HL-60/S4 treated with phorbol 12-myristate 13-acetate at 8.2 ng/mL for 4 days and 3 days (cell line): Measurements from ENCODE around the gene PAPPA2.

Source experiments
- in situ Hi-C: fragments of 300-500 bp; cut with MboI; formaldehyde crosslinking; loops from 2 replicates; pipeline ENCODE4 v1.15.0; 2022; ENCODE audit warnings: low sequenced_read_pairs

PAPPA2 gene

GRCh38 chr1:176691251-176692228, 228.6 kb downstream of the PAPPA2 start:
- in situ Hi-C loops: no loop called here

- in situ Hi-C loops: no loop called here
Measured at GRCh38 chr1:176692431-176692830, 229.5 kb downstream of the PAPPA2 start.

GRCh38 chr1:176692988-176693696, 230.2 kb downstream of the PAPPA2 start:
- in situ Hi-C loops: no loop called here

GRCh38 chr1:176693697-176694329, 230.8 kb downstream of the PAPPA2 start:
- in situ Hi-C loops: no loop called here

GRCh38 chr1:176694713-176695112, 231.7 kb downstream of the PAPPA2 start:
- in situ Hi-C loops: no loop called here

- in situ Hi-C loops: no loop called here
Measured at GRCh38 chr1:176696109-176696508, 233.1 kb downstream of the PAPPA2 start.

GRCh38 chr1:176696689-176697088, 233.7 kb downstream of the PAPPA2 start:
- in situ Hi-C loops: no loop called here

GRCh38 chr1:176699821-176700220, 236.8 kb downstream of the PAPPA2 start:
- in situ Hi-C loops: no loop called here

- in situ Hi-C loops: no loop called here
Measured at GRCh38 chr1:176701151-176701866, 238.3 kb downstream of the PAPPA2 start.

- in situ Hi-C loops: no loop called here
Measured at GRCh38 chr1:176702901-176703300, 239.9 kb downstream of the PAPPA2 start.

GRCh38 chr1:176705585-176705984, 242.6 kb downstream of the PAPPA2 start:
- in situ Hi-C loops: no loop called here

GRCh38 chr1:176717066-176717750, 254.2 kb downstream of the PAPPA2 start:
- in situ Hi-C loops: no loop called here

- in situ Hi-C loops: no loop called here
Measured at GRCh38 chr1:176719447-176719846, 256.5 kb downstream of the PAPPA2 start.

- in situ Hi-C loops: no loop called here
Measured at GRCh38 chr1:176720838-176721237, 257.9 kb downstream of the PAPPA2 start.

- in situ Hi-C loops: no loop called here
Measured at GRCh38 chr1:176733661-176734060, 270.7 kb downstream of the PAPPA2 start.

- in situ Hi-C loops: no loop called here
Measured at GRCh38 chr1:176735201-176735600, 272.2 kb downstream of the PAPPA2 start.

- in situ Hi-C loops: no loop called here
Measured at GRCh38 chr1:176736015-176736414, 273.0 kb downstream of the PAPPA2 start.

- in situ Hi-C loops: no loop called here
Measured at GRCh38 chr1:176741181-176741580, 278.2 kb downstream of the PAPPA2 start.

GRCh38 chr1:176742322-176742721, 279.3 kb downstream of the PAPPA2 start:
- in situ Hi-C loops: no loop called here

GRCh38 chr1:176744142-176744541, 281.2 kb downstream of the PAPPA2 start:
- in situ Hi-C loops: no loop called here
